NOMO-1 treated with DMSO at 0.1 percent for 48 hours (cell line): ENCODE data around the gene PAM16.
"Not testable (repeated sequence)": the region's sequence is repeated elsewhere in the genome, so short reads cannot be mapped to it uniquely, and the experiment has no call there.

ENCODE experiments used
- DNase-seq: peaks from one replicate; lab custom pipeline; 2025; ENCODE audit not compliant: unreplicated experiment; lab: John Stamatoyannopoulos, UW

The PAM16 gene

DNA sequence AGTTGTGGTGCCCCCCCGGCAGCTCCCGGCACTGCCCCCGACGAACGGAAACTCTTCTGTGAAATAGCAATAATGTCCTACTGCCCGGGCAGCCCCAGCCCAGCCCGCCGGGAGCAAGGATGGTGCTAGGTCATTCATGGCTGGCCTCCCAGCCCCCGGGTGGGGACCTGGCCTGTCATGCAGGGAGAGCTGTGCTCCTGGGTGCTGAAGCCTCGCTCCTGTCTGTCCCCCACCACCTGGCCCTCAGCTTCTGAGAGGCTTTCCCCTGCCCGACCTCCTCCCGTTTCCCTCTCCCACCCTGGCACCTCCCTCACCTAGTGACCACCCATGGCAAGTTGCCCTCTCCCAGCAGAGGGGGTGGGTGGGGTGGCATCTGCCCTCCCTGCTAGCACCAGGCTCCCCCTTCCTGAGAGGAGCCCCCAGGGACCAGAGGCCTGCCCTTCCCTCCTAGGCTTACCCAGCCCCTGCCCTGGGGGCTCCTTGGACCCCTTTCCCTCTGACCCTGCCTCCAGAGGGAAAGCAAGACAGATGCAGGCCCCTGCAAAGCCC, 13.5 kb downstream of the PAM16 start:
- DNase-seq: no peak

DNA sequence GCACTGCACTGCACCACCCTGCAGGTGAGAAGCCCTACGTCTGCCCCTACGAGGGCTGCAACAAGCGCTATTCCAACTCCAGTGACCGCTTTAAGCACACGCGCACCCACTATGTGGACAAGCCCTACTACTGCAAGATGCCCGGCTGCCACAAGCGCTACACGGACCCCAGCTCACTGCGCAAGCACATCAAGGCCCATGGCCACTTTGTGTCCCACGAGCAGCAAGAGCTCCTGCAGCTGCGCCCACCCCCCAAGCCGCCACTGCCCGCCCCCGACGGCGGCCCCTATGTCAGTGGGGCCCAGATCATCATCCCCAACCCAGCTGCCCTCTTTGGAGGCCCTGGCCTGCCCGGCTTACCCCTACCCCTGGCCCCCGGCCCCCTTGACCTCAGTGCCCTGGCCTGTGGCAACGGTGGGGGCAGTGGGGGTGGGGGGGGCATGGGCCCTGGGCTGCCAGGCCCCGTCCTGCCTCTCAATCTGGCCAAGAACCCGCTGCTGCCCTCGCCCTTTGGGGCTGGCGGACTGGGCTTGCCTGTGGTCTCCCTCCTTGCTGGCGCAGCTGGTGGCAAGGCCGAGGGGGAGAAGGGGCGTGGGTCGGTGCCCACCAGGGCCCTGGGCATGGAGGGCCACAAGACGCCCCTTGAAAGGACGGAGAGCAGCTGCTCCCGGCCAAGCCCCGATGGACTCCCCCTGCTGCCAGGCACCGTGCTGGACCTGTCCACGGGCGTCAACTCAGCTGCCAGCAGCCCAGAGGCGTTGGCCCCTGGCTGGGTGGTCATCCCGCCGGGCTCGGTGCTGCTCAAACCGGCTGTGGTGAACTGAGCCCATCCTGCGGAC, 14.2 kb downstream of the PAM16 start:
- DNase-seq: no peak

DNA sequence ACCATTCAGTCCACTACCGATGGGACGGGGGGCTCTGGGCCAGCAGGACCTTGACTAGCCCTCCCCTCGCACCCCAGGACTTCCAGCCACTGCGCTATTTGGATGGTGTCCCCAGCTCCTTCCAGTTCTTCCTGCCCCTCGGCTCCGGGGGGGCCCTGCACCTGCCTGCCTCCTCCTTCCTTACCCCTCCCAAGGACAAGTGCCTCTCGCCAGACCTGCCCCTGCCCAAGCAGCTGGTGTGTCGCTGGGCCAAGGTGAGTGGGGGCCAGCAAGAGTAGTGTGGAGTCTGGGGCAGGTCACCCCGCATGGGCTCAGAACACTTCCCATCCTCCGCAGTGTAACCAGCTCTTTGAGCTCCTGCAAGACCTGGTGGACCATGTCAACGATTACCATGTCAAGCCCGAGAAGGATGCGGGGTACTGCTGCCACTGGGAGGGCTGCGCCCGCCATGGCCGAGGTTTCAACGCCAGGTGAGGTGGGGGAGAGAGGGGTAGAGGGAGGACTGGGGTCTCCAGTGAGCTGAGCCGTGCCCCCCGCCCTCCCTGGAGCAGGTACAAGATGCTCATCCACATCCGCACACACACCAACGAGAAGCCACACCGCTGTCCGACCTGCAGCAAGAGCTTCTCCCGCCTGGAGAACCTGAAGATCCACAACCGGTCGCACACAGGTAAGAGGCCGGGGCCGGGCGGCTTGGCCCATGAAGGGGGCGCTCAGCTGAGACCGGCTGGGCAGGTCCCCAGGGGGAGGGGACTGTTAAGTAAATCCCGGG, 16.2 kb downstream of the PAM16 start:
- no peak for DNase-seq

DNA sequence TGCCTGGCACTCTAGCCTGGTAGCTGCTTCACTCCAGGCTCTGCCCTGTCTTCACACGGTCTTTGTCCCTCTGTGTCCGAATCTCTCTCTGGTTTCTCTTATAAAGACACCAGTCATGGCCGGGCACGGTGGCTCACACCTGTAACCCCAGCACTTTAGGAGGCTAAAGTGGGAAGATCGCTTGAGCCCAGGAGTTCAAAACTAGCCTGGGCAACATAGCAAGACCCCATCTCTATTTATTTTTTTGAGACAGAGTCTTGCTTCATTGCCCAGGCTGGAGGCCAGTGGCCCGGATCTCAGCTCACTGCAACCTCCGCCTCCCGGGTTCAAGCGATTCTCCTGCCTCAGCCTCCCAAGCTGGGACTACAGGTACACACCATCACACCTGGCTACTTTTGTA, 17.4 kb downstream of the PAM16 start:
- not testable (repeated sequence) for DNase-seq

GRCh38 chr16:4333308-4333638, 17.8 kb downstream of the PAM16 start:
- no peak for DNase-seq

DNA sequence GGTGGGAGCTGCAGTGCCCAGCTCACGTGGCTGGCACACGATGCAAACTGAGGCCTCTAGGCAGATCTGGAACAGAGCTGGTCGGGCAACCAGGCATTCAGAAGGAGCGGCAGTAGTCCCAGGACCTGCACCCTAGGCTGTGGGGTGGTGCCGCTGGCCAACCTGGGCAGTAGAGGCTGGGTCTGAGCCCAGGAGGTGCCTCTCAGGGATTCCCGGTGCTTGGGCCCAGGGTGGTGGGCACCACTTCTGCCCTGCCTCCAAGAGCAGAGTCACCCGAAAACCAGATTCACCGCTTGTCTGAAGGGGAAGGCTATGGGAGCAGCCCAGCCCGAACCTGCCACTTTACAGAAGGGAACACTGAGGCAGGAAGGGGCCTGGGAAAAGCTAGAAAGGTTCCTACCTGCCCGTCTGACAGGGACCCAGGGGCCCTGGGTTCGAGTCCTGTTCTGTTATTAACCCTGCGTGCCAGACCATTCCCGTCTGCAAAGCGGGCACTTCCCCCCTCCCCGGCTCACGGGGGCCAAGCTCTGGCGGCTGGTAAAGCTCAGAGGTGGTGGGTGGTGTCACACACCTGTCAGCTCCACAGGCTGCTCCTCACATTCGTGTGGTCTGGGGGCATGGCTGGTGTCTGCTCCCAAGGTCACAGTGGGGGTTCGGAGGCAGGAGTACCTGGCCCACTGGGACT, 18.4 kb downstream of the PAM16 start:
- no peak for DNase-seq

- DNase-seq: no peak
These were observed 19.0 kb downstream of the PAM16 start for GRCh38 chr16:4332083-4332482.

DNA sequence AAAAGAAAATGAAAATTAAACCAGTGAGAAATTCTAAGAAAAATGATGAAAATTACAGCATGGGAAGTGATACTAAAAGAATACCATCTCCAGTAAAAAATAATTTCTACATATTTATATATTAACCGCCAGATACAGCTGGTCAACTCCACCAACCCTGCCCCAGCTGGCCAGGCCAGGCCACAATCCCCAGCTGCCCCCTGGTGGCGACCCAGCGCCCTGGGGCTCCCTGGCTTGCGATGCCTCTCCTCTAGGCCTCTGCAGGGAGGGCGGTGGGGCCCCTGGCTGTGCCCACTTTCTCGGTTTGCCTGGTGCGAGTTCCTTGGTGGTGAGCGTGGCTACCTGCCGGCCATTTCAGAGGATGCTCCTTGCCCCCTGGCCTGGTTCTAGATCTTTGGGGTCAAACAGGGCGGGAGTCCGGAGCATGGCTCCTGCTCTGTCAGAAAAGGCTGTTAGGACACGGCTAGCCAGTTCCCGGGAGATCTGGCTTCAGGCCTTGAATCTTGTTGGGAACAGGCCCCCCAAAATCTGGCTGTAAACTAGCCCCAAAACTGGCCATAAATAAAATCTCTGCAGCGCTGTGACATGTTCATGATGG, 20.7 kb downstream of the PAM16 start:
- peak; percentile 44 for DNase-seq

DNA sequence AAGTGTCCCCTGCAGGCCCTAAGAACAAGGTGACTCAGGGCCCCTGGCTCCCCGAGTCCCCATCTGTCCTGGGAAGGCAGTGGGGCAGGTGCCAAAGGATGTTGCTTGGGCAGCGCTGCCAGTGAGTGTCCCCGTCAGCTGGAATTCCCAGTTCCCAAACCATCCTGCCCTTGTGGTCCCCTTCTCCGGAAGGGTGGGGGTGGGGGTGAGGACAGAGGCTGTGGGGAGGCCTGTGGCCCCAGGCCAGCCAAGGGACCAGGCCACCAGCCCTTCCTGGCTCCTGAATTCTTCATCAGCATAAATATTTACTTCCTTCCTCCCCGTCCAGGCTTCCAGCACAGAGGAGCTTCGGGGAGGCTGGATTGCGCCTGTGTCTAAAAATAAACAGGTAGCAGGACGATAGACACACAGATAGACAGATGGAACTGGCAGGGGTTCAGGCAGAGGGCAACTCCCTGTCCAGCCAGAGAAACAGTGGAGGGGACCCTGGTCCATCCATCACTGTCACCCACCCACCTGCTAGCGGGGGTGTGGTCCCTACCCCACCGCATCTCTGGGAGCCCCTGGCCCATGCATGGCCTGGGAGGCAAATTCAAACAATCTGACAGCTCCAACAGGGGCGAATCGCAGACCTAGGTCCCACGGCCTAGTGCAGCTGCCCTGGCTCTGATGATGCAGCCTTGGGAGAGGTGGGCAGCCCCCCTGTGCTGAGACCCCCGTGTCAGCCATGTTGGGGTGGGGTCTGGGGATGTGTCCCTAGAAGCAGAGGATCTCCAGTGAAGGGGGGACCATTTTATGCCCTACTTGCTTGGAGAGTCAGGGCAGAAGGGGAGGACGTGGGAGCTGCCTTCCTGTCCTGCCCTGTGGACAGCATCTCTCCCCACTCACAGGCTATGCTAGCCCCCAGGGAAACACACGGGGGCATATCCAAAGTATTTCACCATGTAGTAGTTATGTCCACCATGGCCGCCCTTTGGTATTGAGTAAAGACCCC, 22.0 kb downstream of the PAM16 start:
- DNase-seq: no peak

- DNase-seq: peak; percentile 74
These were observed 22.9 kb downstream of the PAM16 start for GRCh38 chr16:4328046-4328781.

DNA sequence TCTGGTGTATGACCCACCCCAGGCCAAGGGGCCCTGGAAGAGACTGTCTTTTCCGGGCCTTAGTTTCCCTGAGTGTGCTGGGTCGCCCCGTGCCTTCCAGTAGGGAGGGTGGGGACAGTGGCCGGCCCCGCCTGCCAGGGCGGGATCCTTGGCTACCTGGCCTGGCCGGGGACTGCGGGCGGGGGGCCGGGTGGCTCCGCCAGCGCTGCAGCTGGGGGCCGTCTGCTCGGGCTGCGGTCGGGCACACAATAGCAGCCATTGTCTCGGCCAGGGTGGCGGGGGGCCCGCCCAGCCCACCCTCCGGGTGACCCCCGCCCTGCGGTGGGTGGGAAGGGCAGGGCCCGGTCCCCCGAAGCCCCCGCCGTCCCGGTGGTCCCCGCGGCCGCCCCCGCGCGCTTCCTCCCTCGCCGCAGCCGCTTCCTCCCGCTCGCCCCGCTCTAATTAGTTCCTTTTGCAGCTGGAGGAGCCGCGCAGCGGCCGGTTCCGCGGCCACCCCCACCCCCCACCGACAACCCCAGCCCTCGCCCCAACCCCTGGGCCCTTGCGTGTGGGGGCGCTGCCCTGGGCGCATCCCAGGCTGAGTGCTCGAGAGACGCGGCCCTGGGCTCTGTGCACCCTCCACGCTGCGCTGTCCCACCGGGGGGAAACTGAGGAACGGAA, 23.6 kb downstream of the PAM16 start:
- DNase-seq: no peak

DNA sequence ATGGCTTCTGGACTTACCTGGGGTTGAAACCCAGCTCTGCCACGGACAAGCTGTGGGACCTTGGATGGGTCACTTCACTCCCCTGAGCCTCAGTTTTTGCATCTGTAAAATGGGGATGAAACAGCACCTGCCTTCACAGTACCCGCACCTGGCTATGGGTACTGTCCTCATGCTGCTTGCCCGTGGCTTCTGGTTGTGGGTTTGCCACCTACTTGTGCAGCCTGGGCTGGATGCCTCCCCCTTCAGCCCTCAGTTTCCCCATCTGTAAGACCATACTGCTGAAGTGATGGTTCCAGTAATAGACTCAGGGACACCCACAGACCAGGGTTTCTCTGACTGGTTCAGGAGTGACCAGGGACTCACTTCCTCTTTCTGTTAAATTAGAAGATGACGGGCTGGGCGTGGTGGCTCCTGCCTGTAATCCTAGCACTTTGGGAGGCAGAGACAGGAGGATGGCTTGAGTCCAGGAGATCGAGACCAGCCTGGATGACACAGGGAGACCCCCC, 25.8 kb downstream of the PAM16 start:
- peak; percentile 60 for DNase-seq

DNA sequence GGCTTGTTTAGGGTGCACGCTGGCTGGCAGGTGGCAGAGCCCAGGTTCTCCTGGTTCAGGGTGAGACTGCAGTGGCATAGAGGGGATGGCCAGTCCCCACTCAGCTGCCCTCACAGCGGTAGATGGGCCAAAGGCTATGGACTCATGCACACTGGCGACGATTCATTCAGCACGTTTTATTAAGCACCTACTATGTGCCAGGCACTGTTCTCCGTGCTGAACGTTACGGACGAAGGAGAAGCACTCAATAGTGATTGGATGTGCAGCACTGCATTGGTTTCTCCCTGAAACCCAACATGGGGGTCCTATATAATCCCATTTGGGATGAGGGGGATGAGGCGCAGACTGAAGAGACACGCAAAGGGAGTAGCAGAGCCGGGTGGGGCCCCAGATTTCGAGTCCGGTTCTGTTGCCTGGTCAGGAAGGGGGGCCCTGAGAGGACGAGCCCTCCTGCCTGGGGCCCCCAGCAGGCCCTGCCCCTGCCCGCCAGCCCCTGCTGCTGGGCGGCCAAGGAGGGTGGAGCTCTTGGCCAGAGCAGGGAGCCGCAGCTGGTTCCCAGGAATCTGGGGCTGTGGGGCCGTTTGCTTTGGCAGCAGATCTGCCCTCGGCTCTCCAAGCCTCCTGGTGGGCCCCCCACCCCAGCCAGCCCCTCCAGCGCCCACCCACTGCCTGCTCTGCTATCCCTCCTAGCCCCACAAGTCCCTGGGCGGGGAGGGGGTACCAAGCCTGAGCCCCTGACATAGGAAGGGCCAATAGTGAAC, 26.4 kb downstream of the PAM16 start:
- DNase-seq: no peak

DNA sequence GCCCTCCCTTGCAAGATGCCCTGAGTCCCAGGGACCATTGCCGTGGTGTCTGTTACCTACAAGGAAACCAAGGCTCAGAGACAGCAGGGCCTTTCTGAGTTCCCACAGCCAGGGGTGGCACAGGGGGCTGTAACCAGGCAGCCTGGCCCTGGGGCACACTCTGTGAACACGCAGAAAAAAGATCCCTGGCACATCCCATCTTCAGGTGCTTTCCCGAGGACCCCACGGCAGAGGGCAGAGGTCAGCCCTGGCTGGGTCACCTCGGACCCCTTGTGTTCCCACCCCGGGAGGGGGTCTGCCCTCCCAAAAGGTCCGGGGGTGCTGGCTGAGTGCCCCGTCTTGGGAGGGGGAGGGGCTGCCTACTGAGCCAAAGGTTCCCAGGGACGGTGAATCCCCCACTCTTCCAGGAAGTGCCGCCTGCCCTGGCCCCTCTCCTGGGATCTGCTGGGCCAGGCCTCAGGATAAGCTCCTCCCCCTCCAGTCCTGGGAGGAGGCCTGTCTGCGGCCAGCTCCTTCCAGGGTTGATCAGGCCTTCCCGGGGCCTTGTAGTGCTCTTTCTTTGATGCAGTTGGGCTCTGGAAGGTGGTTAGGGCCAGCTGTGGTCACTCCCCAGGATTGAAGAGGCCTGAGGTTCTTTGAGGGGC, 27.2 kb downstream of the PAM16 start:
- DNase-seq: no peak

- DNase-seq: no peak
These were observed 27.9 kb downstream of the PAM16 start for GRCh38 chr16:4323071-4323844.
